Measurements from ENCODE around the gene B2M. TPM values are rescaled to one million over a fixed set of nuclear protein-coding genes. Genes with fewer than 3 reads are reported as not detected.

Gene B2M
- 3,479 and 3,733 TPM in 2 replicates for total RNA-seq

DNA sequence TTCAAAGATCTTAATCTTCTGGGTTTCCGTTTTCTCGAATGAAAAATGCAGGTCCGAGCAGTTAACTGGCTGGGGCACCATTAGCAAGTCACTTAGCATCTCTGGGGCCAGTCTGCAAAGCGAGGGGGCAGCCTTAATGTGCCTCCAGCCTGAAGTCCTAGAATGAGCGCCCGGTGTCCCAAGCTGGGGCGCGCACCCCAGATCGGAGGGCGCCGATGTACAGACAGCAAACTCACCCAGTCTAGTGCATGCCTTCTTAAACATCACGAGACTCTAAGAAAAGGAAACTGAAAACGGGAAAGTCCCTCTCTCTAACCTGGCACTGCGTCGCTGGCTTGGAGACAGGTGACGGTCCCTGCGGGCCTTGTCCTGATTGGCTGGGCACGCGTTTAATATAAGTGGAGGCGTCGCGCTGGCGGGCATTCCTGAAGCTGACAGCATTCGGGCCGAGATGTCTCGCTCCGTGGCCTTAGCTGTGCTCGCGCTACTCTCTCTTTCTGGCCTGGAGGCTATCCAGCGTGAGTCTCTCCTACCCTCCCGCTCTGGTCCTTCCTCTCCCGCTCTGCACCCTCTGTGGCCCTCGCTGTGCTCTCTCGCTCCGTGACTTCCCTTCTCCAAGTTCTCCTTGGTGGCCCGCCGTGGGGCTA lies at the start of gene B2M, which contains the start of gene PATL2:
TSS of gene B2M (plus strand) at position 422 of the 647 bp plus-strand sequence. CDS start at position 452, 30 bp downstream.
TSS of gene PATL2 (minus strand) at position 228 of the 647 bp plus-strand sequence. CDS start 34,833 bp downstream, outside the sequence.

GRCh38 chr15:44663410-44664308 lies 47.7 kb upstream of the B2M start, which contains the start of gene SPG11:
TSS of gene SPG11 (minus strand) at chr15:44663662. CDS start at chr15:44663647, 15 bp downstream.

GRCh38 chr15:44736181-44736765 lies 25.0 kb downstream of the B2M start, which contains the start of gene TRIM69:
TSS of gene TRIM69 (plus strand) at chr15:44736528. CDS start at chr15:44736705, 177 bp downstream.

Other genes with a start within 250 kb of the B2M start
- 33.9 and 36.4 TPM in 2 replicates for gene EIF3J, start 174.4 kb upstream of the B2M start, total RNA-seq
- gene SPG11, start 47.9 kb upstream of the B2M start, total RNA-seq = 25.9 and 28.2 TPM in 2 replicates
- gene PATL2, start 194 bp upstream of the B2M start, total RNA-seq = 0.10 and 0.12 TPM in 2 replicates
- 7.9 and 10.1 TPM in 2 replicates for gene TRIM69, start 25.0 kb downstream of the B2M start, total RNA-seq
- not detected in 2 replicates for gene TERB2, start 245.2 kb downstream of the B2M start, total RNA-seq

Measured in cardiac ventricle fibroblast (primary cell).